T-helper 1 cell treated with Interleukin-12 subunit alpha and Interleukin-12 subunit beta and Interleukin-4 antibody, amounts not matched to agents 30 ng/mL and 1 ng/mL, for 36 hours (primary cell): ENCODE data around the gene CRK. TPM values are rescaled to one million over a fixed set of nuclear protein-coding genes. Genes with fewer than 3 reads are reported as not detected.

Experiments used
- intact Hi-C: fragments of 100-400 bp; cut with micrococcal nuclease; formaldehyde crosslinking; loops from one replicate; pipeline ENCODE4 v1.15.1; 2024
- total RNA-seq: library from RNA; stranded (reverse); gene quantifications from 2 replicates; pipeline ENCODE4 v1.2.3, GENCODE V29; 2022

Gene CRK
- total RNA-seq, 1 donor from 2014 or later = 20.7 TPM

DNA sequence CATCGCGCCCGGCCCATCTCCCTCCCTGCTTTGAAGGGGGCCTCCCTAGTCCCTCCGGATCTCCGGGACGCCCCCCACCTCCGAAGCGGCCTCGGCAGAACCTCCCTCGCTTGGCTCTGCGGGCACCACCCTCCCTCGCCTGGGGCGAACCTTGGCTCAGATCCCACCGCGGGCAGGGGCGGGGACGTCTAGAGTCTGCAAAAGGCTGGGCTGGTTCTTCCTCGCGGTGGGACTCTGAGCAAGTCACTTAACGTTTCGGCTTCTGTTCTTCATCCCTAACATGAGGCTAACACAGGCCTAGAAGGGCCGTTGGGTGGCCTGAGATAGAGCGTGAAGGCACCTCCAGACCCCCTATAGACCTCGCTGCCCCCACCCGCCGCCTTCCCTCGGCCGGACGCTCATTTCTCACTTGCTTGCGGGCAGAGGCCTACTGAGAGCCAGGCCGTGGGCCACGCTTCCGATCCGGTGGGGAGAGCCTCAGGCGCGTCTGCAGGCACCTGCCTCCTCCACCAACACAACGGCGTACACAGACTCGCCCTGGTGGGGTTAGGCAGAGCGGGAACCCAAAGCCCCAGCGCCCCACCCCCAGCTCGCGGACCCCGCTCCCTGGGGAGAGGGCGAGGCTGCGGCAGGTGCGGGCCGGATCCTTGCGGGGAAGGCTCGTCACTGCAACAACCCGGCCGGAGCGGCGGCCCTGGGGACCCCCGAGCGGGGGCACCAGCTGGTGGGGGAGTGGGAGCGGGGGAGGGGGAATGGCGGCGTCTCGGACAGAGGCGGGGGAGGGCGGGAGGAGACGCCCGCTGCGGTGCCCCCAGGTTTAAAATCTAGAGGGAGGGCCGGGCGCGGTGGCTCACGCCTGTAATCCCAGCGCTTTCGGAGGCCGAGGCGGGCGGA lies 31.0 kb upstream of the CRK start:
- intact Hi-C loops = loop anchor here (1.0 to 5.0 kb wide), 3 partner anchors 29 to 155 kb away; partner anchors contain the start of gene INPP5K

GRCh38 chr17:1485423-1486376 lies 29.7 kb upstream of the CRK start:
- intact Hi-C loops = loop anchor here (5.0 kb wide), 1 partner anchor 157 kb away; no protein-coding TSS in a partner anchor

DNA sequence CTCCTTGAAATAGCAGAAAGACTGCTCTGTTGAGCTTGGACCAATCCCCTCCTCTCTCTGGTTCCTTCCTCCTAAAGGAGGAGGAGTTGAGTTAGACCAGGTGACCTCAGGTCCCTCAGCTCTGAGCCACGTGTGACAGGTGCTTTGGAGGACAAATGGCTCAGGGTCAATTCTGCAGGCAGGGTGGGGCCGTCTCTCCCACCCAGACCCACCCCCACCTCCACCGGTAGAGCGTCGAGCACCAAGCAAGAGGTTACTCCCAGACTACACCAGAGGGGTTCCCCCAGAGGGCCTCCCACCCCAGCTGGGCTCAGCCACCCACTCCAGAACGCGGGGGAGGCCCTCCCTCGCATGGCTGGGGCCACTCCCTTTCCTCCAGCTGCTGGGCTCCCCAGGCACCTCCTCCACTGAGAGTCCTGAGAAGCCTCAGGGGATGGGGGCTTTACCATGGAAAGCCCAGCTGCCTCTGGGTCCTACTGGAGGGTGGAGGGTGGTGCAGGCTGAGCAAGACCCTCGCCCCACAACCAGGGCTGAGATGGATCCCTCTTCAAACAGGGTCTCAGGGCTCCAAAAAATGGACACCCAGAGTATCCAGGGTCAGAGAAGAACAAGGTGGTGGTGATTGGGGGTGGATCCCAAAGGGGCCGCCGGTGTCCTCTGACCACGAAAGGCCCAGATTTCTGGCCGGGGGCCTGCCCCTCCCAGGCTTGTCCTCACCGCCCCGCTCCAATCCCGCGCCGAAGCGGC lies 28.8 kb upstream of the CRK start:
- intact Hi-C loops = loop anchor here (5.0 kb wide), 1 partner anchor 157 kb away; no protein-coding TSS in a partner anchor

GRCh38 chr17:1484060-1484535 lies 28.1 kb upstream of the CRK start:
- intact Hi-C loops = no loop called here

DNA sequence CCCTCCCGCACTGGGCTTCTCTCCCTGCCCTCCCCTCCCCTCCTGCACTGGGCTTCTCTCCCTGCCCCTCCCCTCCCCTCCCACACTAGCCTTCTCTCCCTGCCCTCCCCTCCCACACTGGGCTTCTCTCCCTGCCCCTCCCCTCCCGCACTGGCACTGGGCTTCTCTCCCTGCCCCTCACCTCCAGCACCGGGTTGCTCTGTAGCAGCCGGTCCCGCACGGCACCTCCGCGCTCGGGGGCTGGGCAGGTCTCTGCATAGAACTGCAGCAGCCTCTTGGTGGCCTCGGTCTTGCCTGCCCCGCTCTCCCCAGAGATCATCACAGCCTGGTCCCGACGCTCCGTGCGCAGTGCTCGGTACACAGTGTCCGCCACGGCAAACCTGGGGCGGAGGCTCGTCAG lies 26.6 kb upstream of the CRK start:
- intact Hi-C loops = no loop called here

- intact Hi-C loops = no loop called here
Measured at GRCh38 chr17:1481736-1482135, 25.7 kb upstream of the CRK start.

DNA sequence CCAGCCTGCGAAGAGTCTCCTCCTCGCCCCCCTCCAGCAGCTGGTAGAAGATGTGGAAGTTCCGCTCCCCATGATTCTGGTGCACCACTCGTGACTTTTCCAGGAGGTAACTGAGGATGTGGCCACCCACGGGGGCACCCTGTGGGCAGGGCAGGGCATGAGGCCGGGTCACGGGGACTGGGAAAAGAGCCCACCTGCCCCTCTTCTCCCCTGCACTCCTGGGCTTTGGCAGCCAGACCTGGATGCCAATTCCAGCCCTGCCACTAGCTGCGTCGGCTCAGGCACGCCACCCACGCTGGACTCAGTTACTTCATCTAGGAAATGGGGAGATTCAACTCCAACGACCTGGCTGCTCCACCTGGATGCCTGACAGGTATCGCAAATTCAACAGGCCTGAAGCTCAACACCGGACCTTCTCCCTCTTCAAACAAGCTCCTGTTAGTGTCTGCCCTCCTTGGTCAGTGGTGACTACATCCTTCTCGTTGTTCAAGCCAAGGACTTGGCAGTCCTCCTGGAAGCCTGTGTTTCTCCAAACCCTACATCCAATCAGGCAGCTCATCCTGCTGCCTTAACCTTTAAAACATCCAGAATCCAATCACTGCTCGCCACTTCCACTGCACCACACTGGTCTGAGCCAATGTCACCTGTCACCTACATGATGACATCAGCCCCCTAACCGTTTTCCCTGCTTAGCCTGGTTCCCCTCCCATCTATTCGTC lies 24.9 kb upstream of the CRK start:
- intact Hi-C loops = no loop called here

GRCh38 chr17:1478418-1478817 lies 22.4 kb upstream of the CRK start:
- intact Hi-C loops = no loop called here

DNA sequence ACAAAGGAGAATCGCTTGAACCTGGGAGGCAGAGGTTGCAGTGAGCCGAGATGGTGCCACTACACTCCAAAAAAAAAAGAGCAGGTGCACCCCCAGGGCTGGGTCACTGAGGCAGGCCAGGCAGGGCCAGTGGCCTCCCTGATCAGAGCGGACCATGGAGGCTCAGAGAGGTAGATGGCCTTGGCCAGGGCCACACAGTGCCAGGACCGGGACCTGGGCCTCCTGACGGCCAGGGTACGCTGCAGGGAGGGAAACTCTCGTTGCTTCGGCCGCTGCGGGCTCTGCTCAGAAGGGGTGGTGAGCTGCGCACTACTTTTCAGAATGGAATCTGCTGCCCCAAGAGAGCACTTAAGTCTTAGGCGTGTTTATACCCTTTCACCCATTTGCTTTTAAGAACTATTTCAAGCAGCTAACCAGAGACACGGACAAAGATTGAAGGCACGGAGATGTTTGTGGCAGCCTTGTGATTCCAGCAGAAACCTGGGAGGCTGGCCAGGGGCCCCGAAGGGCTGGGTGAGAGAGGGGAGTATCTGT lies 19.4 kb upstream of the CRK start:
- intact Hi-C loops = no loop called here

DNA sequence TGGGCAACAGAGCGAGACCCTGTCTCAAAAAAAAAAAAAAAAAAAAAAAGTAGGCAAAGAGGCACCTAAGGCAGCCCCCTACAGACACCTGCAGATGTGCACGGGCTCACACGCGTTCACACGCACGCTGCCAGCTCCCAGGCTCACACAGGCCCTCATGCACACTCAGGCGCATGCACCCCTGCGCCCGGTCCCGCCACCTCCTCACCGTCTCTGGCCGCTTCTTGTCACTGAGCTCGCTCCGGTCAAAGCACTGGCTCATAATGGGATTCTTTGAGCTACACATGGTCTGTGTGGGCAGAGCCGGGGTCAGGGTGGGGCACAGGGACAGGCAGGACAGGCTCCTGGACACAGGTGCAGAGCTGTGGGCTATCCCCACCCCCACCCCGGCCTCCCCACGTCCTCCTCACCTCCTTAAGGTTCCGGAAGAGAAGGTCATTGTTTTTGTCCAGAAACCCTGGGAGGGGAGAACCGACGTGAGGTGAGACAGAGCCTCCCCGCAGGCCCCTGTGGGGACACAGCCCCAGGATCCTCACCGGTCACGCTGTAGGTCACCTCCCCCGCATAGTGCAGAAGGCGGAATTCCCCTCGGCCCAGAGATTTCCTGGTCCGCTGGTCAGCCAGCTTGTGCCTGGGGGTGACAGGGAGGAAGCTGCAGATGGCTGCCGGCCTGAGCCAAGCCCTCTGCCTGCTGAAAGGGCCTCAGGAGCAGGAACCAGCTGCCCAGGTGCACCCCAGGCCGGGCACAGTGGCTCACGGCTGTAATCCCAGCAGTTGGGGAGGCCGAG lies 18.6 kb upstream of the CRK start:
- intact Hi-C loops = no loop called here

GRCh38 chr17:1473841-1474240 lies 17.8 kb upstream of the CRK start:
- intact Hi-C loops = no loop called here

DNA sequence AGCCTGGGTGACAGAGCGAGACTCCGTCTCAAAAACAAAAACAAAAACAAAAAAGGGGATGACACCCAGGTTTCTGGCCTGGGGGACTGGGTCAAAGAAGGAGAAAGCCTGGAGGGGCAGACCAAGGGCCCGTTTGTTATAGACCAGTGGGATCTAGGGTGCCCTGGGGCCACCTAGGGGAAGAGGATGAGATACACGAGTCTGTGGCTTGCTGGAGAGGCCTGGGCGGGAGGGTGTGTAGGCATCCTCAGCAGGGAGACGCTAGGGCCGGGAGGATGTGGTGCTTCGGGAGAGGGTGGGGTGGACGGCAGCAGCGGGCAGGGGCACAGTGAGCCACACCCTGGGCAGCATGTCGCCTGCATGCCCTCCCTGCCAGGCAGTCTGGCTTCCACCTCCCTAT lies 17.1 kb upstream of the CRK start:
- intact Hi-C loops = no loop called here

GRCh38 chr17:1471911-1472821 lies 16.1 kb upstream of the CRK start:
- intact Hi-C loops = no loop called here

DNA sequence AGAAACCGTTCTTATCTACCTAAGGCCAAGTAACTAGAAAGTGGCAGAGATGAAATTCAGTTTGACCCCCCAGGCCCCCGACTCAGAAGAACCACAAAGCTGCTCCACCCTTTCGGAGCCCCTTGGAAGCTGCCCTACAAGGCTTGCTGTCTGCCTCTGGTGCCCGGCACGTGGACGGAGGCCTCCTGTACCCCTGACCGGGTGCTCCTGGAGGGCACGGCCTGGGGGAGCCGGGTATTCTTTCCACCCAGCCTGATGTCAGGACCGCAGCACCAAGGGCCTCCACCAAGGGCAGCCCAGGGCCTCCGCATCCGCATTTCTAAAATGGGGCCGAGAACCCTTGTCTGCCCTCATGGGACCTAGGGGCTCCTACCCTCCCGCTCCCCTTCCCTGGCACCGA lies 15.5 kb upstream of the CRK start:
- intact Hi-C loops = no loop called here

- intact Hi-C loops = no loop called here
Measured at GRCh38 chr17:1470755-1471462, 14.9 kb upstream of the CRK start.

GRCh38 chr17:1470071-1470754 lies 14.2 kb upstream of the CRK start:
- intact Hi-C loops = no loop called here

GRCh38 chr17:1469231-1469852 lies 13.3 kb upstream of the CRK start:
- intact Hi-C loops = no loop called here
